ENCODE measurements around the gene ELMO1. TPM values are rescaled to one million over a fixed set of nuclear protein-coding genes. Genes with fewer than 3 reads are reported as not detected.

The ELMO1 gene
- total RNA-seq, 4 donors from 2014 or later, result 31.1 to 42.9 (median 38.7) TPM

DNA sequence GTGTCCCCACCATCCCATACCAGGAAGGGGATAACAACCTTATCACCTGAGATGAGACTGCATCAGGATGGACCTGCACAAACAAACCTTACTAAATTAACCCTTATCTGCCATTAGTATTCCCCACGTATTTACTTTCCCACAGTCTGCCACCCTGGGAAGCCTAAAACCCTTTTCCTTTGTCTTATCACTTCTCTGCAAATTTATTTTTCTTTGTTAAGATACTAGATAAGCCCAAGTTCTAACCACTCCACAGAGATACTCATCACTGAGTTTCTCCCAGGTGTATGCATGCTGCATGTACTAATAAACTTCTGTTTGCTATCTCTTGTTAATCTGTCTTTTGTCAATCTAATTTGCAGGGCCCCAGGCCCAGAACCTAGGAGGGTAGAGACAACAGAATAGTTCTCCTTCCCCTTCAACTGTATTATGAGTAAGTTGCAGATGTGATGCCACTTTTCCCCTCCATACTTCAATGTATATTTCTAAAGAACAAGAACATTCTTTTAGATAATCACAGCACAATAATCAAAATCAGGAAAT lies 66.0 kb downstream of the ELMO1 start:
- WGBS, result 59% methylated on average over 1 of the region's 1 CpG
- Histone ChIP-seq H3K9me3 (no peaks in the 10 kb centered on the region), H3K27ac (replicated peaks in 1 of 4) (no peak overlapping the region), H3K4me1 (peaks cover 4 to 17% (median 8%) of the 10 kb centered on the region in 4 donors), H3K27me3 (no peaks in the 10 kb centered on the region), H3K4me3 (no peak overlapping the region), H3K36me3 (no peaks in the 10 kb centered on the region)
- DNase-seq (ENCODE audit: extremely low spot score), result no peak
- intact Hi-C loops (cut with DNase I), result no loop called here
- TF ChIP-seq POLR2AphosphoS5 (IDR thresholded peaks at IDR 0.05) (no peak), EP300 (IDR thresholded peaks at IDR 0.05) (no peak), CTCF (IDR thresholded peaks at IDR 0.05) (no peak), POLR2A (IDR thresholded peaks at IDR 0.05; ENCODE audit: low read depth) (no peak)

DNA sequence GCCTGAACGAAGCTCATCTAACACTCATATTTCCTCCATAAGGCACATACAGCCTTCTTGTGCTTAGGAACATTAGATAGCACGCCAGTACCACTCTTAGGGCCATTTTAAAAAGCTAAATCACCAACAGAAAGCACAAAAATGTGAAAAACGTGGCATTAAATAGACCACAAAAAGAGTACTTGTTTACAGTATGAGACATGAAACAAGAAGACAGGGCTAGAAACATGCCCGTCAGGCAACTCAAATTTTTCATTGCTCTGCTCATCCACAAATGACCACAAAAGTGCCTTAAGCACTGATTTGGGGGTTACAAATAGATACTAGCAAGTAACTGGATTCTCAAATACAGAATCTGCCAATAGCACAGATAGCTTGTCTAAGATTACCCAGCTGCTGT lies 67.8 kb downstream of the ELMO1 start:
- Histone ChIP-seq H3K9me3 (peaks cover 0 to 15% (median 3%) of the 10 kb centered on the region in 4 donors), H3K27ac (replicated peaks in 1 of 4) (no peak overlapping the region), H3K4me1 (peaks cover 0 to 7% (median 7%) of the 10 kb centered on the region in 4 donors), H3K36me3 (no peaks in the 10 kb centered on the region), H3K4me3 (no peak overlapping the region), H3K27me3 (no peaks in the 10 kb centered on the region)
- no peak for DNase-seq (ENCODE audit: extremely low spot score)
- 78% methylated on average over 4 of the region's 4 CpGs for WGBS
- intact Hi-C loops (cut with DNase I), result no loop called here
- TF ChIP-seq EP300 (IDR thresholded peaks at IDR 0.05), result no peak
- TF ChIP-seq POLR2AphosphoS5 (IDR thresholded peaks at IDR 0.05), result no peak
- TF ChIP-seq POLR2A (IDR thresholded peaks at IDR 0.05; ENCODE audit: low read depth), result no peak
- TF ChIP-seq CTCF (IDR thresholded peaks at IDR 0.05), result no peak

DNA sequence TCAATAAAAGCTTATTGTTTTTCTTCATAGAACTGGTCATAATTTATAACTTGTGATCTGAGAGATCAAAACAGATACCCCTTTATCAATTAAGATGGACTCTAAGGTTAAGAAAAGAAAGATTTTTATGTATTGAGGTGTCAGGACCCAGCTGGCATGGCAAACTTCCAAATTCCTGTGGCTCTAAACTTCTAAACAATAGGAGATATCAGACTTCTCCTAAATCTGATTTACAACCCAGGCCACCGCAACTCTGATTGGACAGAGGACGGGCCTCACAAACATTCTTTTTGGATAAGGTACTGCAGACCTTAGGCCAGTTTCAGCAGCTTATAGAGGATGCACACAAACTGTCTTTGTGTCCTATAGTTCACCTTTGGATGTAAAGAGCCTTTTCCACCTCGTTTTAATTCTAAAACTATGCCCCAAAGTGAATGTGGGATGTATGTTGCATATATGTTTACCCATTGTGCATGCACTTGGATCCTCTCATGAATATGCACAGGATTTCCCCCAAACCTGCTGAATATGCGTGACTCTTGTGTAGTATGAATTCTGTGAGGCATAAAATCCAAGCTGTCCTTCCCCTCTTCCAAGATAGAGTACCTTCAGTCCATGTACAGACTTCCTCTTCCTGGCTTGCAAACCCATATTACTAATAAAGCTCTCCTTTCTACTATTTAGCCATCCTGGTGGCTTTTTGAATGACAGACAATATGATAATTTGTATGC lies 69.0 kb downstream of the ELMO1 start:
- WGBS, result 87% methylated on average over 4 of the region's 4 CpGs
- DNase-seq (ENCODE audit: extremely low spot score), result no peak
- TF ChIP-seq POLR2AphosphoS5 (IDR thresholded peaks at IDR 0.05) (no peak), EP300 (IDR thresholded peaks at IDR 0.05) (no peak), POLR2A (IDR thresholded peaks at IDR 0.05; ENCODE audit: low read depth) (no peak), CTCF (IDR thresholded peaks at IDR 0.05) (no peak)
- Histone ChIP-seq H3K36me3 (no peaks in the 10 kb centered on the region), H3K27ac (replicated peaks in 1 of 4) (no peak overlapping the region), H3K27me3 (no peaks in the 10 kb centered on the region), H3K4me3 (no peak overlapping the region), H3K4me1 (no peaks in the 10 kb centered on the region), H3K9me3 (peaks cover 0 to 17% (median 3%) of the 10 kb centered on the region in 4 donors)
- intact Hi-C loops (cut with DNase I), result no loop called here

DNA sequence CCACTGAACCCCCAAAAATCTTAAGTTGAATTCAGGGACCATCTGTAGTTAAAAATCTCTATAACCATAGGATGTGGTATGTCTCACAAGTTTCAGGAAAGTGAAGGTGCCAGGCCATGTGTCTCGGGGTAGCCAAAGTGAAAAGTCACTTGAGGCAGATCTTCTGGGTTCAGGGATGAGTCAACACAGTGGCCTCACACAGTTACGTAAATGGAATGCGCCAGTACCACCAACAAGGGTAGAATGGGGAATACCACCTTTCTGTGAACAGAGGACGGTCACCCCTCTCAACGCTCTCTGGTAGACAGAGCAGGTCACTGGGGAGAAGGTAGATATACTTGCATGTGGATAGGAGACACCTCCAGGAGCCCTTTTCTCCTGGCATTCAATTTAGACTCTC lies 71.4 kb downstream of the ELMO1 start:
- DNase-seq (ENCODE audit: extremely low spot score), result no peak
- H3K36me3 ChIP-seq, result no peaks in the 10 kb centered on the region
- WGBS, result 93% methylated on average over 5 of the region's 5 CpGs
- H3K9me3 ChIP-seq, result peaks cover 0 to 17% (median 3%) of the 10 kb centered on the region in 4 donors
- TF ChIP-seq POLR2A (IDR thresholded peaks at IDR 0.05; ENCODE audit: low read depth) (no peak), EP300 (IDR thresholded peaks at IDR 0.05) (no peak), CTCF (IDR thresholded peaks at IDR 0.05) (no peak), POLR2AphosphoS5 (IDR thresholded peaks at IDR 0.05) (no peak)
- intact Hi-C loops (cut with DNase I), result no loop called here
- no peaks in the 10 kb centered on the region for H3K4me1 ChIP-seq
- H3K27me3 ChIP-seq, result no peaks in the 10 kb centered on the region
- H3K4me3 ChIP-seq, result no peak overlapping the region
- H3K27ac ChIP-seq (replicated peaks in 1 of 4), result no peak overlapping the region
